Neural cell (in vitro differentiated cells): ENCODE results near the gene SKI. TPM values are rescaled to one million over a fixed set of nuclear protein-coding genes. Genes with fewer than 3 reads are reported as not detected.

ENCODE experiments used
- H2AFZ ChIP-seq: fragments of 200-600, 300-800 bp; sonication (generic), shearing (Covaris generic); 2 replicates; pipeline ENCODE4 v1.6.0; 2014; ENCODE audit warnings: low read depth, mild to moderate bottlenecking, antibody characterized with exemption, low read length, moderate library complexity
- H3F3A ChIP-seq: fragments of 200-600 bp; shearing (Covaris generic); 2 replicates; pipeline ENCODE4 v1.6.1; 2016; ENCODE audit warnings: mild to moderate bottlenecking, moderate library complexity, mixed read lengths, antibody characterized with exemption, low read length; ENCODE audit not compliant: insufficient read depth, poor library complexity, severe bottlenecking
- H3K27ac ChIP-seq: fragments of 200-600, 300-800 bp; sonication (generic), shearing (Covaris generic); 2 replicates; pipeline ENCODE4 v1.5.1; 2014; ENCODE audit warnings: mild to moderate bottlenecking, low read length, moderate library complexity
- H3K27me3 ChIP-seq: fragments of 300-800, 200-600 bp; sonication (generic), shearing (Covaris generic); 2 replicates; pipeline ENCODE4 v1.6.0; 2014; ENCODE audit warnings: mild to moderate bottlenecking, low read depth, low read length, moderate library complexity; ENCODE audit not compliant: insufficient read depth
- H3K36me3 ChIP-seq: fragments of 300-800, 200-600 bp; sonication (generic), shearing (Covaris generic); 2 replicates; pipeline ENCODE4 v1.5.1; 2014; ENCODE audit warnings: mild to moderate bottlenecking, antibody characterized with exemption, low read length, moderate library complexity; ENCODE audit not compliant: insufficient read depth
- H3K4me2 ChIP-seq: fragments of 300-800, 200-600 bp; sonication (generic), shearing (Covaris generic); 2 replicates; pipeline ENCODE4 v1.6.0; 2014; ENCODE audit warnings: mild to moderate bottlenecking, low read length
- H3K4me3 ChIP-seq: fragments of 300-800, 200-600 bp; sonication (generic), shearing (Covaris generic); 2 replicates; pipeline ENCODE4 v1.5.1; 2014; ENCODE audit warnings: mild to moderate bottlenecking, low read length, moderate library complexity
- H3K79me2 ChIP-seq: fragments of 200-600 bp; shearing (Covaris generic); replicated peaks from 2 replicates; pipeline ENCODE4 v1.6.0; 2014; ENCODE audit warnings: mild to moderate bottlenecking, low read length, moderate library complexity; ENCODE audit not compliant: insufficient read depth
- H3K9ac ChIP-seq: fragments of 300-800, 200-600 bp; sonication (generic), shearing (Covaris generic); 2 replicates; pipeline ENCODE4 v1.6.1; 2016; ENCODE audit warnings: mild to moderate bottlenecking, low read length, mixed read lengths
- H3K9me2 ChIP-seq: fragments of 200-600 bp; shearing (Covaris generic); 2 replicates; pipeline ENCODE4 v1.6.1; 2016; ENCODE audit warnings: mild to moderate bottlenecking, low read length, mixed read lengths; ENCODE audit not compliant: insufficient read depth
- H3K9me3 ChIP-seq: fragments of 200-600, 300-800 bp; sonication (generic), shearing (Covaris generic); 2 replicates; pipeline ENCODE4 v1.6.1; 2016; ENCODE audit warnings: mild to moderate bottlenecking, mixed run types, low read length, moderate library complexity, mixed read lengths
- H4K20me1 ChIP-seq: fragments of 200-600 bp; shearing (Covaris generic); 2 replicates; pipeline ENCODE4 v1.6.1; 2016; ENCODE audit warnings: mild to moderate bottlenecking, mixed run types; ENCODE audit not compliant: insufficient read depth
- CTCF ChIP-seq: fragments of 450-650 bp; IDR thresholded peaks from 2 replicates; pipeline ENCODE4 v1.5.1; 2014; ENCODE audit warnings: antibody characterized with exemption, mild to moderate bottlenecking, moderate library complexity; ENCODE audit not compliant: poor library complexity, severe bottlenecking
- EP300 ChIP-seq: fragments of 450-650 bp; conservative IDR thresholded peaks from 2 replicates; pipeline ENCODE4 v1.6.1; 2014; ENCODE audit warnings: antibody characterized with exemption, mild to moderate bottlenecking, moderate library complexity; ENCODE audit not compliant: poor library complexity, severe bottlenecking
- EZH2 ChIP-seq: fragments of 200-600, 300-800 bp; shearing (Covaris generic), sonication (generic); IDR thresholded peaks from 2 replicates; pipeline ENCODE4 v1.6.1; 2014; ENCODE audit warnings: antibody characterized with exemption, low read length, borderline replicate concordance, mild to moderate bottlenecking; ENCODE audit not compliant: insufficient read depth, poor library complexity, severe bottlenecking
- MXI1 ChIP-seq: fragments of 450-650 bp; conservative IDR thresholded peaks from 2 replicates; pipeline ENCODE4 v1.6.1; 2014; ENCODE audit warnings: antibody characterized with exemption, mild to moderate bottlenecking; ENCODE audit not compliant: poor library complexity, severe bottlenecking
- POLR2AphosphoS5 ChIP-seq: IDR thresholded peaks from 2 replicates; pipeline ENCODE4 v1.6.1; 2012
- RAD21 ChIP-seq: fragments of 450-650 bp; conservative IDR thresholded peaks from 2 replicates; pipeline ENCODE4 v1.6.1; 2014; ENCODE audit warnings: antibody characterized with exemption, mild to moderate bottlenecking, moderate library complexity
- REST ChIP-seq: IDR thresholded peaks from 2 replicates; pipeline ENCODE4 v1.6.1; 2012; ENCODE audit warnings: borderline replicate concordance
- SMC3 ChIP-seq: fragments of 450-650 bp; conservative IDR thresholded peaks from 2 replicates; pipeline ENCODE4 v1.6.1; 2014; ENCODE audit warnings: antibody characterized with exemption, mild to moderate bottlenecking, moderate library complexity; ENCODE audit not compliant: poor library complexity
- TAF1 ChIP-seq: IDR thresholded peaks from 2 replicates; pipeline ENCODE4 v1.6.1; 2012; ENCODE audit warnings: low read depth
- polyA plus RNA-seq: library from polyadenylated mRNA; depleted of rRNA; stranded (reverse); fragments of >200 nt; gene quantifications from 2 replicates; pipeline ENCODE4 v1.2.3, GENCODE V29; 2014

Gene SKI
- polyA plus RNA-seq, 1 donor from 2014 or later: 4.1 TPM

GRCh38 chr1:2209400-2210083, 18.6 kb upstream of the SKI start:
- Histone ChIP-seq H3K27ac (no peak overlapping the region), H4K20me1 (no peaks in the 10 kb centered on the region), H2AFZ (no peak overlapping the region), H3K79me2 (no peaks in the 10 kb centered on the region), H3K4me2 (no peak overlapping the region), H3K4me3 (no peak overlapping the region), H3K9ac (no peak overlapping the region), H3K27me3 (no peaks in the 10 kb centered on the region), H3K9me3 (no peaks in the 10 kb centered on the region), H3K9me2 (no peaks in the 10 kb centered on the region), H3K36me3 (no peaks in the 10 kb centered on the region), H3F3A (no peaks in the 10 kb centered on the region)
- TF ChIP-seq EZH2 (no peak), POLR2AphosphoS5 (no peak), TAF1 (no peak), EP300 (no peak), REST (no peak), SMC3 (no peak)

GRCh38 chr1:2210084-2210653, 17.9 kb upstream of the SKI start:
- Histone ChIP-seq H3K9me3 (no peaks in the 10 kb centered on the region), H3K27ac (no peak overlapping the region), H3K36me3 (no peaks in the 10 kb centered on the region), H2AFZ (no peak overlapping the region), H3K27me3 (no peaks in the 10 kb centered on the region), H3K79me2 (no peaks in the 10 kb centered on the region), H4K20me1 (no peaks in the 10 kb centered on the region), H3K4me2 (no peak overlapping the region), H3K9me2 (no peaks in the 10 kb centered on the region), H3F3A (no peaks in the 10 kb centered on the region), H3K9ac (no peak overlapping the region), H3K4me3 (no peak overlapping the region)
- TF ChIP-seq CTCF (no peak), EP300 (no peak), TAF1 (no peak), REST (no peak), MXI1 (no peak), SMC3 (no peak), POLR2AphosphoS5 (no peak), EZH2 (no peak), RAD21 (no peak)
